ENCODE measurements around the gene PDE4B.

DNA sequence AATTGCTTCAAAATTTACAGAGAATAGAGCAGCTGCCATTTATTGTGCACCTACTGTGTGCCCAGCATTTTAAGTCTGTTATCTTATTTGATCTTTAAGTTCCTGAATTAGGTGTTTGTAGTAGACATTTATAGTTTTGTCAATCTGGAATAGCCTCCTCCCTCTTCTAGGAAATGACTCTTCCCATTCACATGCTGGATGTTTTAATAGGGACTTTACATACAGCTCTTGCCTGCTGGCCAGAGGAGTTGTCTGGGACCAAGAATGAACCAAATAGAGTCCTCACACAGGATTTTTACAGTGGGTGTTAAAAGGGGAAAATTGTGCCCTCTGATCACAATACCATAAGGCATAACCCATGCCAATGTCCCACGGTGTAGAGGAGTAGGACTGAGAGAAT is 367.1 kb downstream of the PDE4B start:
- TF ChIP-seq, protein P1, sequence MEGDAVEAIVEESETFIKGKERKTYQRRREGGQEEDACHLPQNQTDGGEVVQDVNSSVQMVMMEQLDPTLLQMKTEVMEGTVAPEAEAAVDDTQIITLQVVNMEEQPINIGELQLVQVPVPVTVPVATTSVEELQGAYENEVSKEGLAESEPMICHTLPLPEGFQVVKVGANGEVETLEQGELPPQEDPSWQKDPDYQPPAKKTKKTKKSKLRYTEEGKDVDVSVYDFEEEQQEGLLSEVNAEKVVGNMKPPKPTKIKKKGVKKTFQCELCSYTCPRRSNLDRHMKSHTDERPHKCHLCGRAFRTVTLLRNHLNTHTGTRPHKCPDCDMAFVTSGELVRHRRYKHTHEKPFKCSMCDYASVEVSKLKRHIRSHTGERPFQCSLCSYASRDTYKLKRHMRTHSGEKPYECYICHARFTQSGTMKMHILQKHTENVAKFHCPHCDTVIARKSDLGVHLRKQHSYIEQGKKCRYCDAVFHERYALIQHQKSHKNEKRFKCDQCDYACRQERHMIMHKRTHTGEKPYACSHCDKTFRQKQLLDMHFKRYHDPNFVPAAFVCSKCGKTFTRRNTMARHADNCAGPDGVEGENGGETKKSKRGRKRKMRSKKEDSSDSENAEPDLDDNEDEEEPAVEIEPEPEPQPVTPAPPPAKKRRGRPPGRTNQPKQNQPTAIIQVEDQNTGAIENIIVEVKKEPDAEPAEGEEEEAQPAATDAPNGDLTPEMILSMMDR (IDR thresholded peaks at IDR 0.05) = no peak
- TF ChIP-seq POLR2AphosphoS5 (IDR thresholded peaks at IDR 0.05) = no peak
- TF ChIP-seq POLR2A (IDR thresholded peaks at IDR 0.05) = no peak
